ENCODE results near the gene KCNK6. TPM values are rescaled to one million over a fixed set of nuclear protein-coding genes. Genes with fewer than 3 reads are reported as not detected.

The KCNK6 gene
- total RNA-seq, 1 experiment from 2014 or later, result 18.3 TPM

GRCh38 chr19:38307076-38307475 lies 12.6 kb upstream of the KCNK6 start:
- CTCF ChIA-PET, result no interaction called here
- Mint-ChIP-seq H3K9me3 (no peaks in the 10 kb centered on the region), H3K4me3 (no peak overlapping the region), H3K27ac (no peak overlapping the region), H3K36me3 (no peaks in the 10 kb centered on the region), H3K4me1 (peaks cover 11% of the 10 kb centered on the region), H3K27me3 (ENCODE audit: low read depth) (peaks cover 4% of the 10 kb centered on the region)
- no peak for DNase-seq (ENCODE audit: low spot score)
- POLR2A ChIA-PET, result no interaction called here
- no peak for ATAC-seq
- TF ChIP-seq NFATC4 (CRISPR knock-in tag; IDR thresholded peaks at IDR 0.05) (no peak), IRF2 (CRISPR knock-in tag; IDR thresholded peaks at IDR 0.05; ENCODE audit: borderline replicate concordance, low read depth) (no peak), ERG (CRISPR knock-in tag; IDR thresholded peaks at IDR 0.05) (no peak), ATF6 (CRISPR knock-in tag; IDR thresholded peaks at IDR 0.05) (no peak), HMGA2 (CRISPR knock-in tag; IDR thresholded peaks at IDR 0.05) (no peak), FOXP4 (CRISPR knock-in tag; IDR thresholded peaks at IDR 0.05) (no peak), ZBTB21 (CRISPR knock-in tag; IDR thresholded peaks at IDR 0.05; ENCODE audit: borderline replicate concordance) (no peak), JUN (CRISPR knock-in tag; IDR thresholded peaks at IDR 0.05) (no peak), ATF3 (CRISPR knock-in tag; conservative IDR thresholded peaks at IDR 0.05) (no peak), TEAD1 (CRISPR knock-in tag; IDR thresholded peaks at IDR 0.05) (no peak), ARID4B (CRISPR knock-in tag; IDR thresholded peaks at IDR 0.05; ENCODE audit: borderline replicate concordance) (no peak), ZNF281 (CRISPR knock-in tag; IDR thresholded peaks at IDR 0.05) (no peak), ESRRA (CRISPR knock-in tag; IDR thresholded peaks at IDR 0.05; ENCODE audit: borderline replicate concordance) (no peak), KAT7 (CRISPR knock-in tag; IDR thresholded peaks at IDR 0.05; ENCODE audit: borderline replicate concordance) (no peak), AFF4 (CRISPR knock-in tag; IDR thresholded peaks at IDR 0.05; ENCODE audit: borderline replicate concordance) (no peak), CTCF (IDR thresholded peaks at IDR 0.05) (no peak), PREB (CRISPR knock-in tag; IDR thresholded peaks at IDR 0.05; ENCODE audit: borderline replicate concordance) (no peak)

Data from WTC11 (cell line).